Osteoblast (primary cell): ENCODE results near the gene KIF3C. TPM values are rescaled to one million over a fixed set of nuclear protein-coding genes. Genes with fewer than 3 reads are reported as not detected.

Experiments used
- DNase-seq: peaks from one replicate; pipeline ENCODE4 v3.0.0; 2011; ENCODE audit warnings: low spot score, mixed read lengths; ENCODE audit not compliant: insufficient read length; ENCODE audit errors: missing footprints
- H2AFZ ChIP-seq: 2 replicates; pipeline ENCODE4 v1.6.0; 2011; ENCODE audit warnings: mild to moderate bottlenecking, low read length
- H3K27ac ChIP-seq: 2 replicates; pipeline ENCODE4 v1.5.1; 2011; ENCODE audit warnings: mild to moderate bottlenecking, low read depth, low read length, moderate library complexity
- H3K27me3 ChIP-seq: 2 replicates; pipeline ENCODE4 v1.6.0; 2012; ENCODE audit warnings: mild to moderate bottlenecking, control low read depth, inconsistent platforms, low read length, moderate library complexity; ENCODE audit not compliant: insufficient read depth
- H3K36me3 ChIP-seq: 2 replicates; pipeline ENCODE4 v1.5.1; 2011; ENCODE audit warnings: mild to moderate bottlenecking, low read length, control low read depth, moderate library complexity; ENCODE audit not compliant: insufficient read depth
- H3K4me1 ChIP-seq: 2 replicates; pipeline ENCODE4 v1.5.1; 2011; ENCODE audit warnings: mild to moderate bottlenecking, low read length, control low read depth, moderate library complexity; ENCODE audit not compliant: insufficient read depth
- H3K4me2 ChIP-seq: 2 replicates; pipeline ENCODE4 v1.6.0; 2011; ENCODE audit warnings: mild to moderate bottlenecking, low read length; ENCODE audit not compliant: insufficient read depth
- H3K4me3 ChIP-seq: fragments of 200-600 bp; sonication (generic); 3 replicates; pipeline ENCODE4 v1.5.1; 2012; ENCODE audit warnings: mild to moderate bottlenecking, low read length, inconsistent platforms; ENCODE audit not compliant: insufficient read depth
- H3K79me2 ChIP-seq: 2 replicates; pipeline ENCODE4 v1.6.0; 2012; ENCODE audit warnings: mild to moderate bottlenecking, low read length, control low read depth, inconsistent platforms; ENCODE audit not compliant: insufficient read depth
- H3K9me3 ChIP-seq: 2 replicates; pipeline ENCODE4 v1.5.1; 2011; ENCODE audit warnings: low read depth, low read length, control low read depth
- H4K20me1 ChIP-seq: 2 replicates; pipeline ENCODE4 v1.6.0; 2012; ENCODE audit warnings: mild to moderate bottlenecking, low read length, control low read depth; ENCODE audit not compliant: insufficient read depth
- CTCF ChIP-seq: IDR thresholded peaks from 2 replicates; pipeline ENCODE4 v1.5.1; 2011; ENCODE audit warnings: mild to moderate bottlenecking, low read depth, low read length, moderate library complexity; ENCODE audit errors: extremely low read depth
- total RNA-seq: library from RNA; depleted of rRNA; stranded (reverse); fragments of >200 nt; gene quantifications from 2 replicates; pipeline ENCODE4 v1.2.3, GENCODE V29; 2012

The KIF3C gene
- total RNA-seq, 1 donor: 17.0 TPM

GRCh38 chr2:25996844-25997243 is 14.5 kb upstream of the KIF3C start:
- no peaks in the 10 kb centered on the region for H4K20me1 ChIP-seq
- H3K79me2 ChIP-seq: no peaks in the 10 kb centered on the region
- no peak for DNase-seq
- peaks cover 37% of the 10 kb centered on the region for H3K4me1 ChIP-seq
- H3K27me3 ChIP-seq: no peaks in the 10 kb centered on the region
- H3K9me3 ChIP-seq: peaks cover 6% of the 10 kb centered on the region
- no peaks in the 10 kb centered on the region for H3K36me3 ChIP-seq
- H3K4me2 ChIP-seq: no peak overlapping the region
- H2AFZ ChIP-seq: no peak overlapping the region
- H3K27ac ChIP-seq: no peak overlapping the region
- no peak overlapping the region for H3K4me3 ChIP-seq
- no peak for TF ChIP-seq CTCF

- no peak overlapping the region for H3K4me3 ChIP-seq
- DNase-seq: no peak
- H3K4me1 ChIP-seq: peaks cover 23% of the 10 kb centered on the region
- H3K36me3 ChIP-seq: no peaks in the 10 kb centered on the region
- peaks cover 6% of the 10 kb centered on the region for H3K9me3 ChIP-seq
- H2AFZ ChIP-seq: no peak overlapping the region
- no peak for TF ChIP-seq CTCF
- no peaks in the 10 kb centered on the region for H4K20me1 ChIP-seq
- no peaks in the 10 kb centered on the region for H3K27me3 ChIP-seq
- H3K79me2 ChIP-seq: no peaks in the 10 kb centered on the region
- H3K4me2 ChIP-seq: no peak overlapping the region
- no peak overlapping the region for H3K27ac ChIP-seq
These were observed 12.2 kb upstream of the KIF3C start for GRCh38 chr2:25994509-25994908.

- H3K4me2 ChIP-seq: no peak overlapping the region
These were observed 10.8 kb upstream of the KIF3C start for GRCh38 chr2:25993049-25993448.

GRCh38 chr2:25992556-25992955 is 10.3 kb upstream of the KIF3C start:
- H3K36me3 ChIP-seq: no peaks in the 10 kb centered on the region
- no peak for TF ChIP-seq CTCF
- no peaks in the 10 kb centered on the region for H3K79me2 ChIP-seq
- no peak overlapping the region for H3K4me3 ChIP-seq
- H4K20me1 ChIP-seq: no peaks in the 10 kb centered on the region
- no peaks in the 10 kb centered on the region for H3K27me3 ChIP-seq
- H3K9me3 ChIP-seq: peaks cover 6% of the 10 kb centered on the region
- peaks cover 13% of the 10 kb centered on the region for H3K4me1 ChIP-seq
- no peak overlapping the region for H3K4me2 ChIP-seq
- DNase-seq: peak; percentile 22
- H2AFZ ChIP-seq: no peak overlapping the region
- no peak overlapping the region for H3K27ac ChIP-seq

More at GRCh38 chr2:25993049-25993448, 10.8 kb upstream of the KIF3C start:
- Histone ChIP-seq H3K4me3 (no peak overlapping the region), H3K36me3 (no peaks in the 10 kb centered on the region), H4K20me1 (no peaks in the 10 kb centered on the region), H3K27ac (no peak overlapping the region), H3K4me1 (peaks cover 18% of the 10 kb centered on the region), H2AFZ (no peak overlapping the region), H3K9me3 (peaks cover 6% of the 10 kb centered on the region), H3K27me3 (no peaks in the 10 kb centered on the region), H3K79me2 (no peaks in the 10 kb centered on the region)
- no peak for TF ChIP-seq CTCF
- DNase-seq: no peak
